Stimulated activated memory B cell treated with anti-CD40 and anti-IgM and Interleukin-4, amounts not matched to agents 10 μg/mL and 1 μg/mL and 100 μg/mL, for 72 hours (primary cell): ENCODE measurements around the gene GLRX3.

Source experiments
- ATAC-seq: fragments of 150-1000 bp; cut with Tn5 transposase; 2 replicates; pipeline ENCODE4 v1.10.0; 2021
- H3K27ac Mint-ChIP-seq: one replicate; pipeline ENCODE4 v1.8.0; 2022; ENCODE audit warnings: mild to moderate bottlenecking, mixed read lengths
- H3K27me3 Mint-ChIP-seq: one replicate; pipeline ENCODE4 v1.8.0; 2022; ENCODE audit warnings: mixed read lengths
- H3K36me3 Mint-ChIP-seq: one replicate; pipeline ENCODE4 v1.8.0; 2022; ENCODE audit warnings: mixed read lengths
- H3K4me1 Mint-ChIP-seq: one replicate; pipeline ENCODE4 v1.8.0; 2022; ENCODE audit warnings: mixed read lengths
- H3K4me3 Mint-ChIP-seq: one replicate; pipeline ENCODE4 v1.8.0; 2022; ENCODE audit warnings: mild to moderate bottlenecking, moderate library complexity, mixed read lengths
- H3K9me3 Mint-ChIP-seq: one replicate; pipeline ENCODE4 v1.8.0; 2022; ENCODE audit warnings: mixed read lengths

Gene GLRX3

GRCh38 chr10:130127364-130128061 is 8.7 kb upstream of the GLRX3 start:
- no peak overlapping the region for H3K4me3 Mint-ChIP-seq
- no peaks in the 10 kb centered on the region for H3K9me3 Mint-ChIP-seq
- H3K27ac Mint-ChIP-seq: no peak overlapping the region
- peak; percentile 64 for ATAC-seq
- H3K27me3 Mint-ChIP-seq: peaks cover 24% of the 10 kb centered on the region
- H3K4me1 Mint-ChIP-seq: peaks cover 7% of the 10 kb centered on the region
- no peaks in the 10 kb centered on the region for H3K36me3 Mint-ChIP-seq

GRCh38 chr10:130128062-130128781 is 8.0 kb upstream of the GLRX3 start:
- peaks cover 24% of the 10 kb centered on the region for H3K27me3 Mint-ChIP-seq
- no peak for ATAC-seq
- no peaks in the 10 kb centered on the region for H3K36me3 Mint-ChIP-seq
- peaks cover 7% of the 10 kb centered on the region for H3K4me1 Mint-ChIP-seq
- no peaks in the 10 kb centered on the region for H3K9me3 Mint-ChIP-seq
- H3K27ac Mint-ChIP-seq: no peak overlapping the region
- H3K4me3 Mint-ChIP-seq: no peak overlapping the region

GRCh38 chr10:130128922-130129321 is 7.3 kb upstream of the GLRX3 start:
- Mint-ChIP-seq H3K4me1 (peaks cover 7% of the 10 kb centered on the region), H3K27ac (no peak overlapping the region), H3K36me3 (no peaks in the 10 kb centered on the region), H3K9me3 (no peaks in the 10 kb centered on the region), H3K4me3 (no peak overlapping the region), H3K27me3 (peaks cover 24% of the 10 kb centered on the region)
- ATAC-seq: peak; percentile 36

GRCh38 chr10:130135676-130136225 is 440 bp upstream of the GLRX3 start:
- peaks cover 6% of the 10 kb centered on the region for H3K36me3 Mint-ChIP-seq
- H3K4me3 Mint-ChIP-seq: peak overlapping the region; percentile 97
- ATAC-seq: no peak
- H3K4me1 Mint-ChIP-seq: peaks cover 32% of the 10 kb centered on the region
- no peaks in the 10 kb centered on the region for H3K9me3 Mint-ChIP-seq
- H3K27me3 Mint-ChIP-seq: no peaks in the 10 kb centered on the region
- H3K27ac Mint-ChIP-seq: peak overlapping the region; percentile 92

- Mint-ChIP-seq H3K9me3 (no peaks in the 10 kb centered on the region), H3K4me3 (peak overlapping the region; percentile 97), H3K27me3 (no peaks in the 10 kb centered on the region), H3K27ac (peak overlapping the region; percentile 92), H3K4me1 (peaks cover 43% of the 10 kb centered on the region), H3K36me3 (peaks cover 8% of the 10 kb centered on the region)
- no peak for ATAC-seq
Observed at GRCh38 chr10:130137090-130137448, 878 bp downstream of the GLRX3 start.

- peak overlapping the region; percentile 97 for H3K4me3 Mint-ChIP-seq
- no peaks in the 10 kb centered on the region for H3K27me3 Mint-ChIP-seq
- H3K27ac Mint-ChIP-seq: peak overlapping the region; percentile 92
- ATAC-seq: no peak
- no peaks in the 10 kb centered on the region for H3K9me3 Mint-ChIP-seq
- peaks cover 51% of the 10 kb centered on the region for H3K4me1 Mint-ChIP-seq
- H3K36me3 Mint-ChIP-seq: peaks cover 16% of the 10 kb centered on the region
Observed at GRCh38 chr10:130137659-130138478, 1.7 kb downstream of the GLRX3 start.

- peak overlapping the region; percentile 92 for H3K27ac Mint-ChIP-seq
- H3K36me3 Mint-ChIP-seq: peaks cover 18% of the 10 kb centered on the region
- H3K4me1 Mint-ChIP-seq: peaks cover 56% of the 10 kb centered on the region
- ATAC-seq: no peak
- peak overlapping the region; percentile 97 for H3K4me3 Mint-ChIP-seq
- H3K9me3 Mint-ChIP-seq: no peaks in the 10 kb centered on the region
- no peaks in the 10 kb centered on the region for H3K27me3 Mint-ChIP-seq
Observed at GRCh38 chr10:130138479-130138866, 2.3 kb downstream of the GLRX3 start.

GRCh38 chr10:130140425-130140824 is 4.2 kb downstream of the GLRX3 start:
- H3K9me3 Mint-ChIP-seq: no peaks in the 10 kb centered on the region
- ATAC-seq: no peak
- peaks cover 18% of the 10 kb centered on the region for H3K36me3 Mint-ChIP-seq
- no peaks in the 10 kb centered on the region for H3K27me3 Mint-ChIP-seq
- peak overlapping the region; percentile 72 for H3K27ac Mint-ChIP-seq
- no peak overlapping the region for H3K4me3 Mint-ChIP-seq
- H3K4me1 Mint-ChIP-seq: peaks cover 52% of the 10 kb centered on the region

- Mint-ChIP-seq H3K27me3 (no peaks in the 10 kb centered on the region), H3K36me3 (peaks cover 21% of the 10 kb centered on the region), H3K27ac (peak overlapping the region; percentile 72), H3K4me1 (peaks cover 50% of the 10 kb centered on the region), H3K9me3 (no peaks in the 10 kb centered on the region), H3K4me3 (no peak overlapping the region)
- no peak for ATAC-seq
Observed at GRCh38 chr10:130141038-130141437, 4.8 kb downstream of the GLRX3 start.

GRCh38 chr10:130141460-130141859 is 5.3 kb downstream of the GLRX3 start:
- Mint-ChIP-seq H3K27ac (peak overlapping the region; percentile 72), H3K4me3 (peak overlapping the region; percentile 9), H3K36me3 (peaks cover 25% of the 10 kb centered on the region), H3K4me1 (peaks cover 54% of the 10 kb centered on the region), H3K27me3 (no peaks in the 10 kb centered on the region), H3K9me3 (no peaks in the 10 kb centered on the region)
- no peak for ATAC-seq

GRCh38 chr10:130141878-130142277 is 5.7 kb downstream of the GLRX3 start:
- Mint-ChIP-seq H3K27ac (peak overlapping the region; percentile 72), H3K27me3 (no peaks in the 10 kb centered on the region), H3K4me1 (peaks cover 58% of the 10 kb centered on the region), H3K36me3 (peaks cover 25% of the 10 kb centered on the region), H3K9me3 (no peaks in the 10 kb centered on the region), H3K4me3 (peak overlapping the region; percentile 30)
- peak; percentile 84 for ATAC-seq

- no peak for ATAC-seq
- Mint-ChIP-seq H3K27ac (peak overlapping the region; percentile 41), H3K9me3 (no peaks in the 10 kb centered on the region), H3K4me3 (no peak overlapping the region), H3K36me3 (peaks cover 46% of the 10 kb centered on the region), H3K4me1 (peaks cover 42% of the 10 kb centered on the region), H3K27me3 (no peaks in the 10 kb centered on the region)
Observed at GRCh38 chr10:130146042-130146441, 9.9 kb downstream of the GLRX3 start.

GRCh38 chr10:130159192-130159794 is 23.1 kb downstream of the GLRX3 start:
- H3K36me3 Mint-ChIP-seq: peaks cover 49% of the 10 kb centered on the region
- H3K4me3 Mint-ChIP-seq: no peak overlapping the region
- H3K9me3 Mint-ChIP-seq: no peaks in the 10 kb centered on the region
- no peak overlapping the region for H3K27ac Mint-ChIP-seq
- ATAC-seq: no peak
- H3K27me3 Mint-ChIP-seq: no peaks in the 10 kb centered on the region
- H3K4me1 Mint-ChIP-seq: peaks cover 30% of the 10 kb centered on the region

- Mint-ChIP-seq H3K36me3 (peaks cover 49% of the 10 kb centered on the region), H3K27ac (no peak overlapping the region), H3K4me3 (no peak overlapping the region), H3K4me1 (peaks cover 17% of the 10 kb centered on the region), H3K27me3 (no peaks in the 10 kb centered on the region), H3K9me3 (no peaks in the 10 kb centered on the region)
- peak; percentile 24 for ATAC-seq
Observed at GRCh38 chr10:130160775-130161174, 24.6 kb downstream of the GLRX3 start.

GRCh38 chr10:130161331-130161730 is 25.1 kb downstream of the GLRX3 start:
- Mint-ChIP-seq H3K27ac (no peak overlapping the region), H3K36me3 (peaks cover 54% of the 10 kb centered on the region), H3K9me3 (no peaks in the 10 kb centered on the region), H3K4me1 (peaks cover 16% of the 10 kb centered on the region), H3K27me3 (no peaks in the 10 kb centered on the region), H3K4me3 (no peak overlapping the region)
- no peak for ATAC-seq
